ENCODE data around the gene DOCK7. TPM values are rescaled to one million over a fixed set of nuclear protein-coding genes. Genes with fewer than 3 reads are reported as not detected.

The DOCK7 gene
- total RNA-seq, 1 experiment from 2014 or later: 57.2 TPM

DNA sequence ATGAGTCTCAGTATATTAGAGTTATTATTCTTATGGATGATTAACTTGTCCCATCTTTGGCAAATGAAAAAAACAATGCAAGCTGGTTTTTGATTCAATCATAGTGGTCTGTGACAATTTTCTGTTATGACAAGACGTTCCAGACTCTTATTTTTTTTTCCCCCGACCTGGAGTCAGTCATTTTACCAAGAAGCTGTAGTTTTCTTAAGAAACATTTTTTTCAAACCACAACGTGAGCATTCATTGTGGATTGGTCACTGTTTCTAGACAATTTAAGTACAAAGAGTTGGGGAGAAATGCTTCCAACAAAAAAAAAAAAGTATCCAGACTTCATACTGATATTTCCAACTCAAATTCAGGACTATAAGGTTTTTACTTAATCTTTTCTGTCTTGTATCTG, 98.9 kb downstream of the DOCK7 start:
- Histone ChIP-seq H3K27ac (ENCODE audit: low read length) (no peak overlapping the region), H3K36me3 (ENCODE audit: control insufficient read depth, insufficient read depth, low read length) (peaks cover 2% of the 10 kb centered on the region), H3K27me3 (ENCODE audit: control insufficient read depth, insufficient read depth, low read length) (no peaks in the 10 kb centered on the region), H3K9me3 (ENCODE audit: control insufficient read depth, insufficient read depth, low read depth, low read length) (no peaks in the 10 kb centered on the region), H3K4me1 (ENCODE audit: control insufficient read depth, insufficient read depth, low read length) (no peaks in the 10 kb centered on the region), H3K4me3 (ENCODE audit: low read depth in 2 of 2, low read length in 2 of 2) (no peak overlapping the region)
- ATAC-seq: no peak
- BruUV-seq (replicated peaks): no TSS peak
- ChIA-PET CTCF (interaction anchor here (0.7 kb wide), 1 partner anchor 1417 kb away, joined by 4 read pairs; no protein-coding TSS in a partner anchor), POLR2A (no interaction called here)
- in situ Hi-C loops (cut with HindIII; ENCODE audit: low pct_unique_long_range_greater_than_20kb, low sequenced_read_pairs) (no loop called here), intact Hi-C loops (cut with micrococcal nuclease; ENCODE audit: unreplicated experiment) (no loop called here)
- no peak for DNase-seq (ENCODE audit: low read depth, low spot score)
- TF ChIP-seq TCF7L2 (IDR thresholded peaks at IDR 0.05; ENCODE audit: low read depth, low read length): no peak
- TF ChIP-seq, protein P1, sequence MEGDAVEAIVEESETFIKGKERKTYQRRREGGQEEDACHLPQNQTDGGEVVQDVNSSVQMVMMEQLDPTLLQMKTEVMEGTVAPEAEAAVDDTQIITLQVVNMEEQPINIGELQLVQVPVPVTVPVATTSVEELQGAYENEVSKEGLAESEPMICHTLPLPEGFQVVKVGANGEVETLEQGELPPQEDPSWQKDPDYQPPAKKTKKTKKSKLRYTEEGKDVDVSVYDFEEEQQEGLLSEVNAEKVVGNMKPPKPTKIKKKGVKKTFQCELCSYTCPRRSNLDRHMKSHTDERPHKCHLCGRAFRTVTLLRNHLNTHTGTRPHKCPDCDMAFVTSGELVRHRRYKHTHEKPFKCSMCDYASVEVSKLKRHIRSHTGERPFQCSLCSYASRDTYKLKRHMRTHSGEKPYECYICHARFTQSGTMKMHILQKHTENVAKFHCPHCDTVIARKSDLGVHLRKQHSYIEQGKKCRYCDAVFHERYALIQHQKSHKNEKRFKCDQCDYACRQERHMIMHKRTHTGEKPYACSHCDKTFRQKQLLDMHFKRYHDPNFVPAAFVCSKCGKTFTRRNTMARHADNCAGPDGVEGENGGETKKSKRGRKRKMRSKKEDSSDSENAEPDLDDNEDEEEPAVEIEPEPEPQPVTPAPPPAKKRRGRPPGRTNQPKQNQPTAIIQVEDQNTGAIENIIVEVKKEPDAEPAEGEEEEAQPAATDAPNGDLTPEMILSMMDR (IDR thresholded peaks at IDR 0.05): no peak
- TF ChIP-seq, protein P2, sequence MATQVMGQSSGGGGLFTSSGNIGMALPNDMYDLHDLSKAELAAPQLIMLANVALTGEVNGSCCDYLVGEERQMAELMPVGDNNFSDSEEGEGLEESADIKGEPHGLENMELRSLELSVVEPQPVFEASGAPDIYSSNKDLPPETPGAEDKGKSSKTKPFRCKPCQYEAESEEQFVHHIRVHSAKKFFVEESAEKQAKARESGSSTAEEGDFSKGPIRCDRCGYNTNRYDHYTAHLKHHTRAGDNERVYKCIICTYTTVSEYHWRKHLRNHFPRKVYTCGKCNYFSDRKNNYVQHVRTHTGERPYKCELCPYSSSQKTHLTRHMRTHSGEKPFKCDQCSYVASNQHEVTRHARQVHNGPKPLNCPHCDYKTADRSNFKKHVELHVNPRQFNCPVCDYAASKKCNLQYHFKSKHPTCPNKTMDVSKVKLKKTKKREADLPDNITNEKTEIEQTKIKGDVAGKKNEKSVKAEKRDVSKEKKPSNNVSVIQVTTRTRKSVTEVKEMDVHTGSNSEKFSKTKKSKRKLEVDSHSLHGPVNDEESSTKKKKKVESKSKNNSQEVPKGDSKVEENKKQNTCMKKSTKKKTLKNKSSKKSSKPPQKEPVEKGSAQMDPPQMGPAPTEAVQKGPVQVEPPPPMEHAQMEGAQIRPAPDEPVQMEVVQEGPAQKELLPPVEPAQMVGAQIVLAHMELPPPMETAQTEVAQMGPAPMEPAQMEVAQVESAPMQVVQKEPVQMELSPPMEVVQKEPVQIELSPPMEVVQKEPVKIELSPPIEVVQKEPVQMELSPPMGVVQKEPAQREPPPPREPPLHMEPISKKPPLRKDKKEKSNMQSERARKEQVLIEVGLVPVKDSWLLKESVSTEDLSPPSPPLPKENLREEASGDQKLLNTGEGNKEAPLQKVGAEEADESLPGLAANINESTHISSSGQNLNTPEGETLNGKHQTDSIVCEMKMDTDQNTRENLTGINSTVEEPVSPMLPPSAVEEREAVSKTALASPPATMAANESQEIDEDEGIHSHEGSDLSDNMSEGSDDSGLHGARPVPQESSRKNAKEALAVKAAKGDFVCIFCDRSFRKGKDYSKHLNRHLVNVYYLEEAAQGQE (IDR thresholded peaks at IDR 0.05; ENCODE audit: insufficient read depth in 1 of 2, low read depth in 2 of 2, low read length in 1 of 2): no peak
- no peak for TF ChIP-seq POLR2AphosphoS5 (IDR thresholded peaks at IDR 0.05; ENCODE audit: low read depth, low read length)
- no peak for TF ChIP-seq SIN3A (IDR thresholded peaks at IDR 0.05; ENCODE audit: borderline replicate concordance, insufficient read depth, low read depth, low read length)

DNA sequence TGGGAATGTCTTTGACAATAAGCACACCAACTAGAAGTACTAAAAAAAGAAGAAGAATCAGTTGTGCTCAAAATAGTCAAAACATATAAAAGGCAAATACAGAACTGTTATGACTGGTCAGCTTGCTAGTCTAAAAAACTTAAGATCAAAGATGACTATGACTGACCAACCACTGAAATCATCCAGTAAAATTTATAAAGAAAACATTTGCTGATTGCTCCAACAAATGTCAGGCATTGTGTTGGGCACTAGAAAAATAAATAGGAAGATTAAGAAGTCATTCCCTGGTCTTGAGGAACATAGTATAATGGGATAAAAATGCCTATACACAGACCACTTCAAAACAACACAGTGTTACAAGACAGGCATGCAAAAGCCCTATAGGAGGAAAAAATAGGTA, 100.2 kb downstream of the DOCK7 start:
- no TSS peak for BruUV-seq (replicated peaks)
- ATAC-seq (no peak), DNase-seq (ENCODE audit: low read depth, low spot score) (no peak)
- intact Hi-C loops (cut with micrococcal nuclease; ENCODE audit: unreplicated experiment): no loop called here
- ChIA-PET CTCF (no interaction called here), POLR2A (no interaction called here)
- Histone ChIP-seq H3K9me3 (ENCODE audit: control insufficient read depth, insufficient read depth, low read depth, low read length) (no peaks in the 10 kb centered on the region), H3K27ac (ENCODE audit: low read length) (no peak overlapping the region), H3K4me1 (ENCODE audit: control insufficient read depth, insufficient read depth, low read length) (no peaks in the 10 kb centered on the region), H3K4me3 (ENCODE audit: low read depth in 2 of 2, low read length in 2 of 2) (no peak overlapping the region), H3K36me3 (ENCODE audit: control insufficient read depth, insufficient read depth, low read length) (peaks cover 2% of the 10 kb centered on the region), H3K27me3 (ENCODE audit: control insufficient read depth, insufficient read depth, low read length) (no peaks in the 10 kb centered on the region)
- in situ Hi-C loops (cut with HindIII; ENCODE audit: low pct_unique_long_range_greater_than_20kb, low sequenced_read_pairs): no loop called here
- TF ChIP-seq, protein P2 (IDR thresholded peaks at IDR 0.05; ENCODE audit: insufficient read depth in 1 of 2, low read depth in 2 of 2, low read length in 1 of 2): no peak
- TF ChIP-seq, protein P1 (IDR thresholded peaks at IDR 0.05): no peak
- TF ChIP-seq POLR2AphosphoS5 (IDR thresholded peaks at IDR 0.05; ENCODE audit: low read depth, low read length): no peak
